OCI-LY3 (cell line): ENCODE results near the gene SECISBP2.

Source experiments
- CTCF ChIP-seq: fragments of 200-600, 300-600 bp; sonication (generic); IDR thresholded peaks from 2 replicates; pipeline ENCODE4 v1.5.1; 2014; ENCODE audit warnings: antibody characterized with exemption, low read length, low read depth
- EZH2phosphoT487 ChIP-seq: fragments of 200-600 bp; shearing (Covaris generic); IDR thresholded peaks from 2 replicates; pipeline ENCODE4 v1.6.1; 2018; ENCODE audit warnings: antibody characterized with exemption, mixed run types, low read depth

GRCh38 chr9:89315482-89315881 lies 2.8 kb upstream of the SECISBP2 start:
- no peak for TF ChIP-seq CTCF
- TF ChIP-seq EZH2phosphoT487, result no peak
